WTC11 (cell line): Measurements from ENCODE around the gene UPF2. TPM values are rescaled to one million over a fixed set of nuclear protein-coding genes. Genes with fewer than 3 reads are reported as not detected.

ENCODE experiments used
- ATAC-seq: fragments of 200-7000 bp; cut with Tn5 transposase; 2 replicates; pipeline ENCODE4 v1.10.0; 2021; ENCODE audit warnings: mild to moderate bottlenecking, moderate library complexity
- CTCF ChIA-PET: fragments of 300-600 bp; sonication (Branson Sonifier 250); formaldehyde crosslinking; loops from one replicate; lab custom pipeline; 2021; ENCODE audit warnings: antibody characterized with exemption; lab: Charles Lee
- POLR2A ChIA-PET: fragments of 350-600 bp; sonication (Branson Sonifier 250); formaldehyde crosslinking; loops from one replicate; lab custom pipeline; 2021; ENCODE audit warnings: antibody characterized with exemption; lab: Charles Lee
- DNase-seq: peaks from one replicate; pipeline ENCODE4 v3.0.0; 2021; ENCODE audit warnings: low spot score
- H3K27ac Mint-ChIP-seq: 2 replicates; pipeline ENCODE4 v1.8.0; 2021; ENCODE audit warnings: mixed read lengths
- H3K27me3 Mint-ChIP-seq: 2 replicates; pipeline ENCODE4 v1.8.0; 2021; ENCODE audit warnings: low read depth, mild to moderate bottlenecking, moderate library complexity, mixed read lengths
- H3K36me3 Mint-ChIP-seq: 2 replicates; pipeline ENCODE4 v1.8.0; 2021; ENCODE audit warnings: mixed read lengths
- H3K4me1 Mint-ChIP-seq: 2 replicates; pipeline ENCODE4 v1.8.0; 2022; ENCODE audit warnings: mixed read lengths
- H3K4me3 Mint-ChIP-seq: 2 replicates; pipeline ENCODE4 v1.8.0; 2021; ENCODE audit warnings: mild to moderate bottlenecking, moderate library complexity, mixed read lengths
- H3K9me3 Mint-ChIP-seq: 2 replicates; pipeline ENCODE4 v1.8.0; 2021; ENCODE audit warnings: mixed read lengths
- ETV6 ChIP-seq: sonication (generic); formaldehyde crosslinking; IDR thresholded peaks from 2 replicates; pipeline ENCODE4 v1.8.1; 2022; ENCODE audit warnings: mild to moderate bottlenecking, missing genetic modification reagents
- PRRX2 ChIP-seq: fragments of 250-450 bp; sonication (Bioruptor Pico); IDR thresholded peaks from 2 replicates; pipeline ENCODE4 v1.8.0; 2021; ENCODE audit warnings: mild to moderate bottlenecking
- SOX15 ChIP-seq: fragments of 250-450 bp; sonication (Bioruptor Pico); IDR thresholded peaks from 2 replicates; pipeline ENCODE4 v1.9.0; 2021; ENCODE audit warnings: mild to moderate bottlenecking
- ZNF671 ChIP-seq: fragments of 250-450 bp; sonication (Bioruptor Pico); IDR thresholded peaks from 2 replicates; pipeline ENCODE4 v1.8.0; 2021; ENCODE audit warnings: mild to moderate bottlenecking
- total RNA-seq: library from RNA; stranded (reverse); gene quantifications from 3 replicates; pipeline ENCODE4 v1.2.3, GENCODE V29; 2021
- TF ChIP-seq, protein P1 (sequence below): fragments of 250-450 bp; sonication (Bioruptor Pico); IDR thresholded peaks from 2 replicates; pipeline ENCODE4 v2.1.2; 2022; ENCODE audit warnings: mild to moderate bottlenecking, moderate library complexity
- TF ChIP-seq, protein P2 (sequence below): sonication (generic); formaldehyde crosslinking; IDR thresholded peaks from 2 replicates; pipeline ENCODE4 v1.8.1; 2023; ENCODE audit warnings: mild to moderate bottlenecking, missing genetic modification reagents
- TF ChIP-seq, protein P3 (sequence below): fragments of 250-450 bp; sonication (Bioruptor Pico); IDR thresholded peaks from 2 replicates; pipeline ENCODE4 v1.9.0; 2021; ENCODE audit warnings: mild to moderate bottlenecking
- TF ChIP-seq, protein P4 (sequence below): sonication (generic); formaldehyde crosslinking; conservative IDR thresholded peaks from 2 replicates; pipeline ENCODE4 v1.8.1; 2023; ENCODE audit warnings: mild to moderate bottlenecking, low read depth, missing genetic modification reagents, moderate library complexity
- TF ChIP-seq, protein P5 (sequence below): fragments of 250-450 bp; sonication (Bioruptor Pico); IDR thresholded peaks from 2 replicates; pipeline ENCODE4 v1.9.0; 2021; ENCODE audit warnings: mild to moderate bottlenecking, borderline replicate concordance
- TF ChIP-seq, protein P6 (sequence below): sonication (generic); formaldehyde crosslinking; IDR thresholded peaks from 2 replicates; pipeline ENCODE4 v1.8.1; 2023; ENCODE audit warnings: mild to moderate bottlenecking, missing genetic modification reagents, moderate library complexity
- TF ChIP-seq, protein P7 (sequence below): sonication (generic); formaldehyde crosslinking; IDR thresholded peaks from 2 replicates; pipeline ENCODE4 v1.8.0; 2022; ENCODE audit warnings: mild to moderate bottlenecking, missing genetic modification reagents
- TF ChIP-seq, protein P8 (sequence below): sonication (generic); formaldehyde crosslinking; IDR thresholded peaks from 2 replicates; pipeline ENCODE4 v1.8.1; 2023; ENCODE audit warnings: mild to moderate bottlenecking, moderate library complexity, missing genetic modification reagents
- TF ChIP-seq, protein P9 (sequence below): sonication (generic); formaldehyde crosslinking; IDR thresholded peaks from 2 replicates; pipeline ENCODE4 v1.8.0; 2023; ENCODE audit warnings: mild to moderate bottlenecking, missing genetic modification reagents

The UPF2 gene
- total RNA-seq, 1 experiment from 2014 or later: 24.3 TPM

DNA sequence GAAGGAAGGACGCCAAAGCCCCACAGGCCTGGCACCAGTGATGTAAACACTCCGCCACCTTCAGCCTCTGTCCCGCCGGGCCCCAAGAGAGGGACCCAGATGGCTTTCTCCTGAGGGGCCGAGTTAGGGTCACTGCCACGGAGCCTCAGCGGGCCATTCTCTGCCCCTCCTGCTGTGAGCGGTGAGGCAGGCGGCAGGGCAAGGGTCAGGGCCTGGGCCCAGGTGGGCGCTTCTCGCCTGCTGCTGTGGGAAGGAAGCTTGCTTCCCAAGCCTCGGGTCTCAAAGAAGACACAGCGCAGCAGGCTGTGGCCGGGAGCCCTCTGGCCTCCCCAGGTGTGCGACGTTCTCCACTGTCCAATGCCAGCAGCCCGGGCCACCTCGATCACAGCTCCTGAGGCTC lies 134.7 kb downstream of the UPF2 start (continued):
- TF ChIP-seq, protein P1, sequence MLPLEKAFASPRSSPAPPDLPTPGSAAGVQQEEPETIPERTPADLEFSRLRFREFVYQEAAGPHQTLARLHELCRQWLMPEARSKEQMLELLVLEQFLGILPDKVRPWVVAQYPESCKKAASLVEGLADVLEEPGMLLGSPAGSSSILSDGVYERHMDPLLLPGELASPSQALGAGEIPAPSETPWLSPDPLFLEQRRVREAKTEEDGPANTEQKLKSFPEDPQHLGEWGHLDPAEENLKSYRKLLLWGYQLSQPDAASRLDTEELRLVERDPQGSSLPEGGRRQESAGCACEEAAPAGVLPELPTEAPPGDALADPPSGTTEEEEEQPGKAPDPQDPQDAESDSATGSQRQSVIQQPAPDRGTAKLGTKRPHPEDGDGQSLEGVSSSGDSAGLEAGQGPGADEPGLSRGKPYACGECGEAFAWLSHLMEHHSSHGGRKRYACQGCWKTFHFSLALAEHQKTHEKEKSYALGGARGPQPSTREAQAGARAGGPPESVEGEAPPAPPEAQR: no peak
- TF ChIP-seq, protein P2, sequence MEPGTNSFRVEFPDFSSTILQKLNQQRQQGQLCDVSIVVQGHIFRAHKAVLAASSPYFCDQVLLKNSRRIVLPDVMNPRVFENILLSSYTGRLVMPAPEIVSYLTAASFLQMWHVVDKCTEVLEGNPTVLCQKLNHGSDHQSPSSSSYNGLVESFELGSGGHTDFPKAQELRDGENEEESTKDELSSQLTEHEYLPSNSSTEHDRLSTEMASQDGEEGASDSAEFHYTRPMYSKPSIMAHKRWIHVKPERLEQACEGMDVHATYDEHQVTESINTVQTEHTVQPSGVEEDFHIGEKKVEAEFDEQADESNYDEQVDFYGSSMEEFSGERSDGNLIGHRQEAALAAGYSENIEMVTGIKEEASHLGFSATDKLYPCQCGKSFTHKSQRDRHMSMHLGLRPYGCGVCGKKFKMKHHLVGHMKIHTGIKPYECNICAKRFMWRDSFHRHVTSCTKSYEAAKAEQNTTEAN: no peak
- TF ChIP-seq, protein P3, sequence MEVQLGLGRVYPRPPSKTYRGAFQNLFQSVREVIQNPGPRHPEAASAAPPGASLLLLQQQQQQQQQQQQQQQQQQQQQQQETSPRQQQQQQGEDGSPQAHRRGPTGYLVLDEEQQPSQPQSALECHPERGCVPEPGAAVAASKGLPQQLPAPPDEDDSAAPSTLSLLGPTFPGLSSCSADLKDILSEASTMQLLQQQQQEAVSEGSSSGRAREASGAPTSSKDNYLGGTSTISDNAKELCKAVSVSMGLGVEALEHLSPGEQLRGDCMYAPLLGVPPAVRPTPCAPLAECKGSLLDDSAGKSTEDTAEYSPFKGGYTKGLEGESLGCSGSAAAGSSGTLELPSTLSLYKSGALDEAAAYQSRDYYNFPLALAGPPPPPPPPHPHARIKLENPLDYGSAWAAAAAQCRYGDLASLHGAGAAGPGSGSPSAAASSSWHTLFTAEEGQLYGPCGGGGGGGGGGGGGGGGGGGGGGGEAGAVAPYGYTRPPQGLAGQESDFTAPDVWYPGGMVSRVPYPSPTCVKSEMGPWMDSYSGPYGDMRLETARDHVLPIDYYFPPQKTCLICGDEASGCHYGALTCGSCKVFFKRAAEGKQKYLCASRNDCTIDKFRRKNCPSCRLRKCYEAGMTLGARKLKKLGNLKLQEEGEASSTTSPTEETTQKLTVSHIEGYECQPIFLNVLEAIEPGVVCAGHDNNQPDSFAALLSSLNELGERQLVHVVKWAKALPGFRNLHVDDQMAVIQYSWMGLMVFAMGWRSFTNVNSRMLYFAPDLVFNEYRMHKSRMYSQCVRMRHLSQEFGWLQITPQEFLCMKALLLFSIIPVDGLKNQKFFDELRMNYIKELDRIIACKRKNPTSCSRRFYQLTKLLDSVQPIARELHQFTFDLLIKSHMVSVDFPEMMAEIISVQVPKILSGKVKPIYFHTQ (CRISPR knock-in tag): no peak
- TF ChIP-seq, protein P4, sequence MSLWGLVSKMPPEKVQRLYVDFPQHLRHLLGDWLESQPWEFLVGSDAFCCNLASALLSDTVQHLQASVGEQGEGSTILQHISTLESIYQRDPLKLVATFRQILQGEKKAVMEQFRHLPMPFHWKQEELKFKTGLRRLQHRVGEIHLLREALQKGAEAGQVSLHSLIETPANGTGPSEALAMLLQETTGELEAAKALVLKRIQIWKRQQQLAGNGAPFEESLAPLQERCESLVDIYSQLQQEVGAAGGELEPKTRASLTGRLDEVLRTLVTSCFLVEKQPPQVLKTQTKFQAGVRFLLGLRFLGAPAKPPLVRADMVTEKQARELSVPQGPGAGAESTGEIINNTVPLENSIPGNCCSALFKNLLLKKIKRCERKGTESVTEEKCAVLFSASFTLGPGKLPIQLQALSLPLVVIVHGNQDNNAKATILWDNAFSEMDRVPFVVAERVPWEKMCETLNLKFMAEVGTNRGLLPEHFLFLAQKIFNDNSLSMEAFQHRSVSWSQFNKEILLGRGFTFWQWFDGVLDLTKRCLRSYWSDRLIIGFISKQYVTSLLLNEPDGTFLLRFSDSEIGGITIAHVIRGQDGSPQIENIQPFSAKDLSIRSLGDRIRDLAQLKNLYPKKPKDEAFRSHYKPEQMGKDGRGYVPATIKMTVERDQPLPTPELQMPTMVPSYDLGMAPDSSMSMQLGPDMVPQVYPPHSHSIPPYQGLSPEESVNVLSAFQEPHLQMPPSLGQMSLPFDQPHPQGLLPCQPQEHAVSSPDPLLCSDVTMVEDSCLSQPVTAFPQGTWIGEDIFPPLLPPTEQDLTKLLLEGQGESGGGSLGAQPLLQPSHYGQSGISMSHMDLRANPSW (CRISPR knock-in tag): no peak
- TF ChIP-seq, protein P5, sequence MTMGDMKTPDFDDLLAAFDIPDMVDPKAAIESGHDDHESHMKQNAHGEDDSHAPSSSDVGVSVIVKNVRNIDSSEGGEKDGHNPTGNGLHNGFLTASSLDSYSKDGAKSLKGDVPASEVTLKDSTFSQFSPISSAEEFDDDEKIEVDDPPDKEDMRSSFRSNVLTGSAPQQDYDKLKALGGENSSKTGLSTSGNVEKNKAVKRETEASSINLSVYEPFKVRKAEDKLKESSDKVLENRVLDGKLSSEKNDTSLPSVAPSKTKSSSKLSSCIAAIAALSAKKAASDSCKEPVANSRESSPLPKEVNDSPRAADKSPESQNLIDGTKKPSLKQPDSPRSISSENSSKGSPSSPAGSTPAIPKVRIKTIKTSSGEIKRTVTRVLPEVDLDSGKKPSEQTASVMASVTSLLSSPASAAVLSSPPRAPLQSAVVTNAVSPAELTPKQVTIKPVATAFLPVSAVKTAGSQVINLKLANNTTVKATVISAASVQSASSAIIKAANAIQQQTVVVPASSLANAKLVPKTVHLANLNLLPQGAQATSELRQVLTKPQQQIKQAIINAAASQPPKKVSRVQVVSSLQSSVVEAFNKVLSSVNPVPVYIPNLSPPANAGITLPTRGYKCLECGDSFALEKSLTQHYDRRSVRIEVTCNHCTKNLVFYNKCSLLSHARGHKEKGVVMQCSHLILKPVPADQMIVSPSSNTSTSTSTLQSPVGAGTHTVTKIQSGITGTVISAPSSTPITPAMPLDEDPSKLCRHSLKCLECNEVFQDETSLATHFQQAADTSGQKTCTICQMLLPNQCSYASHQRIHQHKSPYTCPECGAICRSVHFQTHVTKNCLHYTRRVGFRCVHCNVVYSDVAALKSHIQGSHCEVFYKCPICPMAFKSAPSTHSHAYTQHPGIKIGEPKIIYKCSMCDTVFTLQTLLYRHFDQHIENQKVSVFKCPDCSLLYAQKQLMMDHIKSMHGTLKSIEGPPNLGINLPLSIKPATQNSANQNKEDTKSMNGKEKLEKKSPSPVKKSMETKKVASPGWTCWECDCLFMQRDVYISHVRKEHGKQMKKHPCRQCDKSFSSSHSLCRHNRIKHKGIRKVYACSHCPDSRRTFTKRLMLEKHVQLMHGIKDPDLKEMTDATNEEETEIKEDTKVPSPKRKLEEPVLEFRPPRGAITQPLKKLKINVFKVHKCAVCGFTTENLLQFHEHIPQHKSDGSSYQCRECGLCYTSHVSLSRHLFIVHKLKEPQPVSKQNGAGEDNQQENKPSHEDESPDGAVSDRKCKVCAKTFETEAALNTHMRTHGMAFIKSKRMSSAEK (CRISPR knock-in tag): no peak
- TF ChIP-seq ETV6 (no peak), SOX15 (CRISPR knock-in tag) (no peak), ZNF671 (no peak), PRRX2 (no peak)
- TF ChIP-seq, protein P6, sequence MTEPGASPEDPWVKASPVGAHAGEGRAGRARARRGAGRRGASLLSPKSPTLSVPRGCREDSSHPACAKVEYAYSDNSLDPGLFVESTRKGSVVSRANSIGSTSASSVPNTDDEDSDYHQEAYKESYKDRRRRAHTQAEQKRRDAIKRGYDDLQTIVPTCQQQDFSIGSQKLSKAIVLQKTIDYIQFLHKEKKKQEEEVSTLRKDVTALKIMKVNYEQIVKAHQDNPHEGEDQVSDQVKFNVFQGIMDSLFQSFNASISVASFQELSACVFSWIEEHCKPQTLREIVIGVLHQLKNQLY: no peak

DNA sequence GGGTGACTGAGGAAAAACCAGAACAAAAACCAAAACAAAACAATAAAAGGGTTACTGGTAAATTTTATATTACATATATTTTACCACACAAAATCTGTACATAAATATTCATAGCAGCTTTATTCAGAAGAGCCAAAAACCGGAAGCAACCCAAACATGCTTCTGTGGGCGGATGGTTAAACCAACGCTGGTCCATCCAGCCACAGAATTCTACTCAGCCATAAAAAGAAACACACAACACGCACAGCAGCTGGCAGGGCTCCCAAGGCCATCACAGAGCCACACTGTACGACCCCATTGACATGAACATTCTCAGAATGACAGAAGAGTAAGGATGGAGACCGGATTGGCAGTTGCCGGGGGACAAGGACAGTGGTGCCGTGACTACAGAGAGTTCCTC lies 135.9 kb downstream of the UPF2 start:
- no peaks in the 10 kb centered on the region for H3K9me3 Mint-ChIP-seq
- peaks cover 7% of the 10 kb centered on the region for H3K4me1 Mint-ChIP-seq
- ATAC-seq (no peak), DNase-seq (no peak)
- no peaks in the 10 kb centered on the region for H3K27me3 Mint-ChIP-seq
- H3K36me3 Mint-ChIP-seq: no peaks in the 10 kb centered on the region
- no peak overlapping the region for H3K4me3 Mint-ChIP-seq
- POLR2A ChIA-PET: no interaction called here
- CTCF ChIA-PET: no interaction called here
- no peak overlapping the region for H3K27ac Mint-ChIP-seq
- TF ChIP-seq, protein P4 (CRISPR knock-in tag): no peak
- TF ChIP-seq, protein P7, sequence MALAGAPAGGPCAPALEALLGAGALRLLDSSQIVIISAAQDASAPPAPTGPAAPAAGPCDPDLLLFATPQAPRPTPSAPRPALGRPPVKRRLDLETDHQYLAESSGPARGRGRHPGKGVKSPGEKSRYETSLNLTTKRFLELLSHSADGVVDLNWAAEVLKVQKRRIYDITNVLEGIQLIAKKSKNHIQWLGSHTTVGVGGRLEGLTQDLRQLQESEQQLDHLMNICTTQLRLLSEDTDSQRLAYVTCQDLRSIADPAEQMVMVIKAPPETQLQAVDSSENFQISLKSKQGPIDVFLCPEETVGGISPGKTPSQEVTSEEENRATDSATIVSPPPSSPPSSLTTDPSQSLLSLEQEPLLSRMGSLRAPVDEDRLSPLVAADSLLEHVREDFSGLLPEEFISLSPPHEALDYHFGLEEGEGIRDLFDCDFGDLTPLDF (CRISPR knock-in tag): no peak
- TF ChIP-seq, protein P8, sequence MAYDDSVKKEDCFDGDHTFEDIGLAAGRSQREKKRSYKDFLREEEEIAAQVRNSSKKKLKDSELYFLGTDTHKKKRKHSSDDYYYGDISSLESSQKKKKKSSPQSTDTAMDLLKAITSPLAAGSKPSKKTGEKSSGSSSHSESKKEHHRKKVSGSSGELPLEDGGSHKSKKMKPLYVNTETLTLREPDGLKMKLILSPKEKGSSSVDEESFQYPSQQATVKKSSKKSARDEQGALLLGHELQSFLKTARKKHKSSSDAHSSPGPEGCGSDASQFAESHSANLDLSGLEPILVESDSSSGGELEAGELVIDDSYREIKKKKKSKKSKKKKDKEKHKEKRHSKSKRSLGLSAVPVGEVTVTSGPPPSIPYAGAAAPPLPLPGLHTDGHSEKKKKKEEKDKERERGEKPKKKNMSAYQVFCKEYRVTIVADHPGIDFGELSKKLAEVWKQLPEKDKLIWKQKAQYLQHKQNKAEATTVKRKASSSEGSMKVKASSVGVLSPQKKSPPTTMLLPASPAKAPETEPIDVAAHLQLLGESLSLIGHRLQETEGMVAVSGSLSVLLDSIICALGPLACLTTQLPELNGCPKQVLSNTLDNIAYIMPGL (CRISPR knock-in tag): no peak
- TF ChIP-seq, protein P9, sequence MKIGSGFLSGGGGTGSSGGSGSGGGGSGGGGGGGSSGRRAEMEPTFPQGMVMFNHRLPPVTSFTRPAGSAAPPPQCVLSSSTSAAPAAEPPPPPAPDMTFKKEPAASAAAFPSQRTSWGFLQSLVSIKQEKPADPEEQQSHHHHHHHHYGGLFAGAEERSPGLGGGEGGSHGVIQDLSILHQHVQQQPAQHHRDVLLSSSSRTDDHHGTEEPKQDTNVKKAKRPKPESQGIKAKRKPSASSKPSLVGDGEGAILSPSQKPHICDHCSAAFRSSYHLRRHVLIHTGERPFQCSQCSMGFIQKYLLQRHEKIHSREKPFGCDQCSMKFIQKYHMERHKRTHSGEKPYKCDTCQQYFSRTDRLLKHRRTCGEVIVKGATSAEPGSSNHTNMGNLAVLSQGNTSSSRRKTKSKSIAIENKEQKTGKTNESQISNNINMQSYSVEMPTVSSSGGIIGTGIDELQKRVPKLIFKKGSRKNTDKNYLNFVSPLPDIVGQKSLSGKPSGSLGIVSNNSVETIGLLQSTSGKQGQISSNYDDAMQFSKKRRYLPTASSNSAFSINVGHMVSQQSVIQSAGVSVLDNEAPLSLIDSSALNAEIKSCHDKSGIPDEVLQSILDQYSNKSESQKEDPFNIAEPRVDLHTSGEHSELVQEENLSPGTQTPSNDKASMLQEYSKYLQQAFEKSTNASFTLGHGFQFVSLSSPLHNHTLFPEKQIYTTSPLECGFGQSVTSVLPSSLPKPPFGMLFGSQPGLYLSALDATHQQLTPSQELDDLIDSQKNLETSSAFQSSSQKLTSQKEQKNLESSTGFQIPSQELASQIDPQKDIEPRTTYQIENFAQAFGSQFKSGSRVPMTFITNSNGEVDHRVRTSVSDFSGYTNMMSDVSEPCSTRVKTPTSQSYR (CRISPR knock-in tag): no peak
